HG02943 (cell line): ENCODE results near the gene GRK5.
"Not testable (repeated sequence)": the region's sequence is repeated elsewhere in the genome, so short reads cannot be mapped to it uniquely, and the experiment has no call there.

ENCODE experiments used
- ATAC-seq: cut with Tn5 transposase; IDR thresholded peaks from one replicate; pipeline ENCODE4 v1.9.1; 2021; ENCODE audit warnings: mild to moderate bottlenecking, low read depth, moderate library complexity; ENCODE audit not compliant: unreplicated experiment

The GRK5 gene

GRCh38 chr10:119248184-119248583, 40.8 kb downstream of the GRK5 start:
- no peak for ATAC-seq

GRCh38 chr10:119248681-119249080, 41.3 kb downstream of the GRK5 start:
- no peak for ATAC-seq

GRCh38 chr10:119250641-119251314, 43.4 kb downstream of the GRK5 start:
- no peak for ATAC-seq

GRCh38 chr10:119251315-119251708, 43.9 kb downstream of the GRK5 start:
- ATAC-seq: no peak

- no peak for ATAC-seq
Observed at GRCh38 chr10:119252051-119252465, 44.7 kb downstream of the GRK5 start.

GRCh38 chr10:119252470-119253151, 45.2 kb downstream of the GRK5 start:
- no peak for ATAC-seq

- ATAC-seq: no peak
Observed at GRCh38 chr10:119253433-119254174, 46.2 kb downstream of the GRK5 start.

GRCh38 chr10:119254335-119254734, 47.0 kb downstream of the GRK5 start:
- no peak for ATAC-seq

GRCh38 chr10:119256030-119256429, 48.7 kb downstream of the GRK5 start:
- ATAC-seq: no peak

GRCh38 chr10:119256897-119257296, 49.5 kb downstream of the GRK5 start:
- ATAC-seq: no peak

GRCh38 chr10:119257899-119258419, 50.6 kb downstream of the GRK5 start:
- no peak for ATAC-seq

- ATAC-seq: no peak
Observed at GRCh38 chr10:119259345-119259744, 52.0 kb downstream of the GRK5 start.

- not testable (repeated sequence) for ATAC-seq
Observed at GRCh38 chr10:119261016-119261415, 53.6 kb downstream of the GRK5 start.

- ATAC-seq: no peak
Observed at GRCh38 chr10:119263951-119264617, 56.7 kb downstream of the GRK5 start.

- no peak for ATAC-seq
Observed at GRCh38 chr10:119265691-119266090, 58.3 kb downstream of the GRK5 start.

- ATAC-seq: no peak
Observed at GRCh38 chr10:119267384-119267783, 60.0 kb downstream of the GRK5 start.

- peak; percentile 2 for ATAC-seq
Observed at GRCh38 chr10:119268428-119268827, 61.1 kb downstream of the GRK5 start.

- ATAC-seq: peak; percentile 76
Observed at GRCh38 chr10:119268871-119269506, 61.6 kb downstream of the GRK5 start.

GRCh38 chr10:119269737-119270136, 62.4 kb downstream of the GRK5 start:
- ATAC-seq: no peak

GRCh38 chr10:119270762-119271366, 63.5 kb downstream of the GRK5 start:
- ATAC-seq: no peak
